Measurements from ENCODE around the gene TMPRSS2. TPM values are rescaled to one million over a fixed set of nuclear protein-coding genes. Genes with fewer than 3 reads are reported as not detected.

TMPRSS2 gene
- total and polyA plus RNA-seq, 9 of the 15 experiments (the other 6 are each of a cell fraction or from before 2014, with no cell fraction given): 0.20 TPM; not detected in 8

- H2AFZ ChIP-seq (ENCODE audit: low read depth, low read length): no peak overlapping the region
- FAIRE-seq (no peak), DNase-seq (ENCODE audit: extremely low read depth in 1 of 4, low spot score in 3 of 4) (no peak), ATAC-seq (no peak)
- in situ Hi-C loops (cut with MboI): no loop called here
- H3K27me3 ChIP-seq (ENCODE audit: control insufficient read depth in 2 of 2, insufficient read depth in 2 of 2, low read length in 2 of 2): peaks cover 22 to 47% of the 10 kb centered on the region in 2 experiments; a peak in 4 of 5 replicates
- H3K9ac ChIP-seq (ENCODE audit: insufficient read depth in 1 of 2, low read depth in 2 of 2, low read length in 2 of 2): no peak overlapping the region
- peaks cover 0 to 5% of the 10 kb centered on the region in 2 experiments; a peak in 2 of 5 replicates for H3K4me1 ChIP-seq (replicated peaks in 1 of 2; ENCODE audit: control insufficient read depth in 2 of 2, insufficient read depth in 2 of 2, low read length in 2 of 2)
- TF ChIP-seq ZNF217 (CRISPR knock-in tag; IDR thresholded peaks at IDR 0.05) (no peak), EZH2 (IDR thresholded peaks at IDR 0.05; ENCODE audit: borderline replicate concordance, low read depth, low read length) (no peak), ZNF609 (CRISPR knock-in tag; IDR thresholded peaks at IDR 0.05; ENCODE audit: borderline replicate concordance) (no peak), CC2D1A (IDR thresholded peaks at IDR 0.05) (no peak), NR2C2 (CRISPR knock-in tag; IDR thresholded peaks at IDR 0.05) (no peak), NR2C2 (tag; IDR thresholded peaks at IDR 0.05) (no peak), MEF2A (IDR thresholded peaks at IDR 0.05; ENCODE audit: control insufficient read depth, low read depth, low read length) (no peak), ZBTB17 (CRISPR knock-in tag; IDR thresholded peaks at IDR 0.05) (no peak), POLR2G (IDR thresholded peaks at IDR 0.05; ENCODE audit: low read depth, low read length) (no peak)
- no peaks in the 10 kb centered on the region for H3K9me3 ChIP-seq (replicated peaks; ENCODE audit: control insufficient read depth, insufficient read depth, low read depth, low read length)
- H3K27ac ChIP-seq (ENCODE audit: extremely low read depth, low read depth, low read length): no peak overlapping the region
- intact Hi-C loops (cut with micrococcal nuclease): no loop called here
- POLR2A ChIA-PET: no interaction called here
- H3K36me3 ChIP-seq (ENCODE audit: control insufficient read depth, insufficient read depth, low read length): no peaks in the 10 kb centered on the region
- H3K4me3 ChIP-seq: no peak overlapping the region
- WGBS (ENCODE audit: insufficient coverage, low coverage, missing lambda C conversion rate): 0% methylated on average over 8 of the region's 8 CpGs
- CTCF ChIA-PET (ENCODE audit: low intra/inter-chr PET ratio): no interaction called here
- H3K4me2 ChIP-seq (ENCODE audit: insufficient read depth, low read length): no peak overlapping the region
- no TSS peak for BruUV-seq (replicated peaks)
- H3K9me1 ChIP-seq (ENCODE audit: control insufficient read depth, insufficient read depth, low read length): no peaks in the 10 kb centered on the region
- no peaks in the 10 kb centered on the region for H3K79me2 ChIP-seq (ENCODE audit: control insufficient read depth, insufficient read depth, low read length)
- H4K20me1 ChIP-seq (replicated peaks; ENCODE audit: control insufficient read depth, insufficient read depth, low read length): no peaks in the 10 kb centered on the region
Observed at GRCh38 chr21:41427556-41427955, 80.4 kb downstream of the TMPRSS2 start.
